GM12864 (cell line): ENCODE results near the gene CYP2A13.
"Not testable (repeated sequence)": the region's sequence is repeated elsewhere in the genome, so short reads cannot be mapped to it uniquely, and the experiment has no call there.

Experiments used
- DNase-seq: peaks from one replicate; pipeline ENCODE4 v3.0.0-alpha.2; 2011; ENCODE audit warnings: low read depth
- H3K4me3 ChIP-seq: 2 replicates; pipeline ENCODE4 v1.5.1; 2011; ENCODE audit warnings: mild to moderate bottlenecking, low read depth, low read length, control low read depth
- CTCF ChIP-seq: IDR thresholded peaks from 2 replicates; pipeline ENCODE4 v1.5.1; 2011; ENCODE audit warnings: low read depth, mild to moderate bottlenecking, moderate library complexity, low read length, control low read depth, inconsistent platforms; ENCODE audit errors: missing control alignments

Gene CYP2A13

GRCh38 chr19:41088151-41088550 is at the start of gene CYP2A13:
Gene CYP2A13 (plus strand): TSS chr19:41088451. CDS start chr19:41088472, 21 bp downstream.
- TF ChIP-seq CTCF: no peak
- H3K4me3 ChIP-seq: no peak within 1 kb of the TSS
- DNase-seq: no peak

DNA sequence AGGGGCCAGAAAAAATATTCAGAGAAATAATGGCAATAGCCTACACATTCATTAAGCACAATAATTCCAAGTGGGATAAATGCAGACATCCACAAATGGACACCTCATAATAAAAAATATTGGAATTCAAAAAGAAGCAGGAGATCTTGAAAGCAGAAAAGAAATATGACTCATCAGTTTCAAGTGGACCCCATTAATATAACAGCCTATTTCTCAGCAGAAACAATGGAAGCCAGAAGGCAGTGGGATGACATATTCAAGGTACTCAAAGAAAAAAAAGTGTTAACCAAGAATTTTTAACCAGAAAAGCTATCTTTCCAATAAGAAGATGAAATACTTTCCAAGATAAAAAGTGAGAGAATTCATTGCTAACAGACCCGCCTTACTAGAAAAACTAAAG is 48.4 kb upstream of the CYP2A13 start:
- H3K4me3 ChIP-seq: no peak overlapping the region
- no peak for TF ChIP-seq CTCF
- DNase-seq: no peak

DNA sequence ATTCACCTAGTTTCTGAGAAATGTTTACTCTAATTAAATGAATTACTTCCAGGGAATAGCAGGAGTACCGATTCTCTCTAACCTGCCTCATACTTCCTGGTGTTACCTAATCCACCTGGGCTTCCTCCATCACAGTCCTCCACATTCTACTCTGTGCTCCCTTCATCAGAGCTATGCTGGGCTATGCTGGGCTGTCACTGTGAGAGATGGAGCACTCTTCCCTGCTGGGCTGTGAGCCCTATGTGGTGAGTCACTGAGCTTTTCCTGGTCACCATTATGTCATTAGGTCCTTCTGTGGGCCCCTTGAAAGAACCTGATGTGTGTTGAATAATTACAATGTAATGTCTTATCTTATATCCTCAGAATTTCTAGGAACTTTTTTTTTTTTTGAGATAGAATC is 43.2 kb upstream of the CYP2A13 start:
- DNase-seq, H3K4me3 ChIP-seq: not testable (repeated sequence)

- H3K4me3 ChIP-seq: no peak overlapping the region
- no peak for TF ChIP-seq CTCF
- no peak for DNase-seq
Measured at GRCh38 chr19:41050426-41050825, 37.8 kb upstream of the CYP2A13 start.

- DNase-seq, H3K4me3 ChIP-seq: not testable (repeated sequence)
Measured at GRCh38 chr19:41052162-41052561, 36.1 kb upstream of the CYP2A13 start.

- H3K4me3 ChIP-seq, DNase-seq: not testable (repeated sequence)
Measured at GRCh38 chr19:41053331-41053730, 34.9 kb upstream of the CYP2A13 start.

DNA sequence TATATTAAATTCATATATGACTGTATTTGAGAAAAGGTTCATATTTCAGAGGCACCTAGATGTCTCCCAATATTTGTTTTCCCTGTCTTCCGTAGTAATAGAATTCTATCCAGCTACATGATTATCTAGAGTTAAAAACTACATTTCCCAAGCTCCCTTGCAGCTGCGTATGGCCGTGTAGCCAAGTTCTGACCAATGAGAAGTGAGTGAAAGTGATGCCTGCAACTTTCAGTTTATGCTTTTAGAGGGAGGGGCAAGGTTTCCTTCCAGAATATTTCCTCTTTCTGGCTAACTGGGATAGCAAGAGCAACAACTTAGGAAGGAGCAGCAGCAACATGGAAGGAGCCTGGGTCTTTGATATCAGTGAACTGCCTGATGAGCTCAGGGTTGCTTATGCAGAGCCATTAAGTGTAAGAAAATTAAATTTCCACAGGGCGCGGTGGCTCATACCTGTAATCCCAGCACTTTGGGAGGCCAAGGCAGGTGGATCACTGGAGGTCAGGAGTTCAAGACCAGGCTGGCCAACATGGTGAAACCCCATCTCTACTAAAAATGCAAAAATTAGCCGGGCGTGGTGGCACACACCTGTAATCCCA is 23.2 kb upstream of the CYP2A13 start:
- no peak for TF ChIP-seq CTCF
- DNase-seq: peak; percentile 3
- no peak overlapping the region for H3K4me3 ChIP-seq

GRCh38 chr19:41076286-41076685 is 12.0 kb upstream of the CYP2A13 start:
- no peak for DNase-seq
- no peak for TF ChIP-seq CTCF
- no peak overlapping the region for H3K4me3 ChIP-seq

DNA sequence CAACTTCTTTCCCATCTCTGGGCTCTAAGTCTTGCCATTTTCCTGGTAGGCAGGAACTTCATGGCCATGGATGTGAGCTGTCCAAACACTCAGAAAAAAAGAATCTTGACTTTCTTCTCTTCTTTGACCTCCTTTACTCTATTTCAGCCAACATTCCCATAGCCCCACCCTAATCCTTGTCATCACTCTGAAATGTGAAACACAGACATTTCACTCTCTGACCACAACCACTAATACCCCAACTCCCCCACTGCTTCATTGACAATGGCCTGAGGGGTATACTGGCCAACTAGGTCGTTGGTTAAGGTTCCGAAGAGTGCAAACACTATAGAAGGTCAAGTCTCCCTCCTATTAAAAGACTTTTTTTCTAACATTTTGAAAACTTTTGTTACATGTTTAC is 4.7 kb upstream of the CYP2A13 start:
- H3K4me3 ChIP-seq: no peak overlapping the region
- TF ChIP-seq CTCF: no peak
- DNase-seq: no peak
